NCI-H446 treated with DMSO at 0.1 percent for 48 hours (cell line): ENCODE results near the gene PIP4K2C.

Source experiments
- DNase-seq: peaks from one replicate; lab custom pipeline; 2025; lab: John Stamatoyannopoulos, UW

The PIP4K2C gene

DNA sequence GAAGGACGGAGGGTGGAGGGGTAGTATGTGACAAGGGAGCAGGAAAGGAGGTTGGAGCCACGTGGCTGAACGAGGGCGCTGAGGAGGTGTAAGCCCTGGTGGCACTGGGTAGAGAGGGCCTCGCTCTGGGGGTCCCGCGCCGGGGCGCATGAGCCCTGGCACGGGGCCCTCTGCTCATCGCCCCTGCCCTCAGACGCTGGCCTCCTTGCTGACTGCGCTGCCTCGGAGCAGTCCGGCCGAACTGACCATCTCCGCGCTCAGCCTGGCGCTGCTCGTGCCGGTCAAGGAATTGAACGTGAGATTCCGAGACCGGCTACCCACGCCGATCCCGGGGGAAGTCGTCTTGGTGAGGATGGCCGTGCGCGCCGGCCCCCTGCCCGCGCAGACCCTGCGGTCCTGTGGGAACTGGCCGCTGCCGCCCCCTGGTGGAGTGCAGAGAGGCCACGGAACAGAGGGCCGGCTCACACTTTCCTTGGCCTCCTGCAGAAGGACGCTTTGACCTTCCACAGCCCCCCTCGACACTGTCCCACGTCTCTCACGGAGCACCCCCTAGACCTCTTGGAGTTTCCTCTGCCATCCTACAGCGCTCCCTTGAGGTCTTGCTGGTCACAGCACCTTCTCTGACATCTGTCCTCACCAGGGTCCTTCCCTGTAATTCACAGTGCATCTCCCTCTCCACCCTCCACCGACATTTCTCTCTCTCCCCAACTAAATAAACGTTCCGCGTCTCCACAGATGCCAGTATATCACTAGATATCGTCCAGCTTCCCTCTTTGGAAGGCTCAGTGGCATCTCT, 30.7 kb downstream of the PIP4K2C start:
- no peak for DNase-seq

GRCh38 chr12:57622293-57623245, 31.6 kb downstream of the PIP4K2C start:
- no peak for DNase-seq

- no peak for DNase-seq
These were observed 32.4 kb downstream of the PIP4K2C start for GRCh38 chr12:57623385-57623784.

DNA sequence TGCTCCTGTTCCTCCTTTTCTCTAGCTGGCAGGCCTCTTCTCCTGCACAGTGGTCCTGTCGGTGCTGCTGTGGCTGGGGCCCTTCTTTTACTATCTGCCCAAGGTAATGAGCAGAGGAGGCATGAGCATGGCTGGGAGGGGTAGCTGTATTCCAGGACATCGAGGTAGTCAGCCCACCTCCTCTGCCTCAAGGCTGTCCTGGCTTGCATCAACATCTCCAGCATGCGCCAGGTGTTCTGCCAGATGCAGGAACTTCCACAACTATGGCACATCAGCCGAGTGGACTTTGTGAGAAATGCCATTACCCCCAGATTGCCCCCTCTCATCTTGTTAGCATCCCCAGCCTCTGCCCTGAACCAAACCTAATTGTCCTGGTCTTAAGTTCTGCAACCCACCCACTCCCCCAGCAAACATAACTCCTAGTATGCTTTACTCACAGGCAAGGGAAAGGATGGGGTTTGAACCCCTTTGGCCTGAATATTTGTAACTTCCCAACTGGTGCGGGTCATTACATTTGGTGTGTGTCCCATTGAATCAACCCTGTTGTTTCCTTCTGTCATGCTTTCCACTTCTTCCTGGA, 32.9 kb downstream of the PIP4K2C start:
- no peak for DNase-seq

DNA sequence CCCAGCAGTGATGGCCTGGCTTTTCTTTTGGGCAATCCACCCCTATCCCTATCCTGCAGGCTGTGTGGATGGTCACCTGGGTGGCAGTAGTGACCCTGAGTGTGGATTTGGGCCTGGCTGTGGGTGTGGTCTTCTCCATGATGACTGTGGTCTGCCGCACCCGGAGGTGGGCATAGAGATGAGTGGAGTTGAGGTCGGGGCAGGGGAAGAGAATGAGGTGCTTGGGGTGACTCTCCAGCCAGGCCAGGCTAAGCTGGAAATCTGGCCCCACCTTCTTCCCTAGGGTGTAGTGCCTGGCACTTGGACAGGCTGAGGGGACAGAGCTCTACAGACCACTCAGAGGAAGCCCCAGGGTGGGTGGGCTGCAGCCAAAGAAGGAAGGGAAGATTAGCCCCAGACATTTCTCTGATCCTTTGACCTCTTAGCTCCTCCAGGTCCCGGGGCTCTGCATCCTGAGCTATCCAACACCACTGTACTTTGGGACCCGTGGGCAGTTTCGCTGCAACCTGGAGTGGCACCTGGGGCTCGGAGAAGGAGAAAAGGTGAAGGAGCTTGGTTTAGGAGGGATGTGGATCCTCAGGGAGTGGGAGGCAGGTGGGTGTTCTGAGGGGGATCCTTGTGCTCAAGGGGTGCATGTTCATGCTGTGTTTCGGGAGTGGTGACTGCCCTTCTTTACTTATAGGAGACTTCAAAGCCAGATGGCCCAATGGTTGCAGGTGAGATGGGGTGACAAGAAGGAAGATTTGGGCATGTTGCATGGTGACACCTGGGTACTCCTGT, 33.6 kb downstream of the PIP4K2C start:
- DNase-seq, result no peak

- DNase-seq, result no peak
These were observed 34.5 kb downstream of the PIP4K2C start for GRCh38 chr12:57625261-57626032.

- DNase-seq, result no peak
These were observed 35.3 kb downstream of the PIP4K2C start for GRCh38 chr12:57626111-57626920.

- DNase-seq, result no peak
These were observed 36.0 kb downstream of the PIP4K2C start for GRCh38 chr12:57626921-57627445.

GRCh38 chr12:57627501-57628279, 36.7 kb downstream of the PIP4K2C start:
- no peak for DNase-seq

GRCh38 chr12:57628280-57629191, 37.5 kb downstream of the PIP4K2C start:
- no peak for DNase-seq

- DNase-seq, result no peak
These were observed 39.0 kb downstream of the PIP4K2C start for GRCh38 chr12:57629897-57630471.

DNA sequence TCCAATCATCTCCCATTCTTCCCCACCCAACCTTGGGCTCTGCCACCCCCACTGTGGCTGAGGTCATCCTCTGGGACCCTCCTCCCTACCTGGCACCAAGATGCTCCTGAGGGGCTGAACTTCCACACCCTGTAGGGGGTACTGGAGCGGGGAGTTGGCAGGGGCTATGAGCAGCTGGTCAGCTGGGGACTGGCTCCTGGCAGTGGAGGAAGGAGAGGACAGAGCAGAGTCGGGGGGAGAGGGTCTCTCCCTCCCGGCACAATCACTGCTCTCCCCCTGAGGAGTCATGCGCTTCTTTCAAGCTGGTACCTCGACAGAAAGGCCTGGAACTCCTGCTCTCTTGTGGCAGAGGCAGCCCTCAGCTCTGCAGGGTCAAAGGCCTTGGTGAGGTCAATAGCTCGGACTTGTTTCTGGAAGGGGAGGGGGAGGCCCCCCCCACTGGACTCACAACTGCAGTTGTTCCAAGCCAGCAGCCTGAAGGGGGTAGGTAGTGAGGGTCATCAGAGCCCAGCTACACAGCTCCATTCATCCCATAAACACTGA, 40.0 kb downstream of the PIP4K2C start:
- no peak for DNase-seq

DNA sequence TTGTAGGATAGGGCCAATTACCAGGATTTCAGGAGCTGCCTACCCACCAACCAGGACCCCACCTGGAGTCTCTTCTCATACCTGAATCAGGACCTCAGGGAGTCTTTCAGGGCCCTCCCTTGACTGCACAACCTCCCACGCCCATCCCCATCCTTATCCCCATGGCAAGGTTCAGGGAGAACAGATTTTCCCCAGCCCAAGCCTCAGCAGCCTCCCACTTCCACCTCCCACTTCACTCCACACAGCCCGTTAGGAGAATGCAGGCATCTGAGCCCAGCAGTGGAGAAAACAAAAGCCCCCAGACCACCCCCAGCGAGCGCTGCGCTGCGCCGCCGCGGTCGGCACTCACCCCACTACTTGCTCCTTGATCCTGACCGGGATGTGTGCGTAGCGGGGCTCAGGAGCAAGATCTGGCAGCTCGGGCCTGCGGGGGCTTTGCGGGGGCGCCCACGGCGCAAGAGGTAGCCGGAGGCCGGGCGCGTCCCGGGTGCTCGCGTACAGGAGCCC, 40.6 kb downstream of the PIP4K2C start:
- DNase-seq, result no peak

DNA sequence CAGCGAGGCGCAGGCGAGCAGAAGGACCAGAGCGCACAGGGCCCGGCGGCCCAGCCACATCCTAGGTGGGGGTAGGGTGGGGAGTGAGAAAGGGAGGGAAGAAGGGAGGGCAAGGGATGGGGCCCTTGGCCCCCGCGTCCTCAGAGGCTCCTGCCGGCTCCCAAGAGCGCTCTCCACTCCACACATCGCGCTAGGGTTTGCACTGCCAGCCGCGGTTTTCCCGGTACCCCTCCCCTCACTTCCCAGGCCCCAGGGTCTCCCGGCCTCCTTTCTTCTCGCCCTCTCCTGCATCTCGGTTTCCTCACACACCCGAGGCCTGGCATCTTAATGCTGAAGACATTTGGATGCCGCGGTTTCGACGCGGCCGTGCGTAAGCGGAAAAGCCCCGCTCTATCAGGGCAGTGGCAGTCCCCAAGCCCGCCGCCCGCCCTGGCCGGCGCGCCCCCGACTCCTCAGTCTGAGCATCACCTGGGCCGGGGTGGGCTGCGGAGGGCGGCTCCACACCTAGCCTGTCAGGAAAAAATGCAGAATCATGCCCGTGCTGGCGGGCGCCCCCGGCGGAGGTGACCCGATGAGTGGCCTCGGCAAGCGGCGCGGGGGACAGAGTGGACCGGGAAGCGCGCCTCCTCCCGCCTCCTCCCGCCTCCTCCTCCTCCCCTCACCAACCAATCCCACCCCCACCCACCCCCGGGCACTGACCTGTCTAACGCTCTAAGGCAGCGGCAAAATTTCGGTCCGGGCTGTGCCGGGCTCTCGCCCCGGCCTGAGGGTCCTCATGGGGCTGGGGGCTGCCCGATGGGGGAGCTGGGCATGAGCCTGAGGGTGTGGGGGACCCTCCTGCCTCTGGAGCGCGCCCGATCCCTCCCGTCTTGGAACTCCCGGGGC, 41.3 kb downstream of the PIP4K2C start:
- DNase-seq, result no peak

- peak; percentile 46 for DNase-seq
These were observed 42.2 kb downstream of the PIP4K2C start, which contains the start of gene B4GALNT1 for GRCh38 chr12:57632958-57633840. B4GALNT1 (minus strand) TSS chr12:57633201; CDS start chr12:57632132, 1,069 bp downstream.
